K562 (cell line): ENCODE measurements around the gene CSAD. TPM values are rescaled to one million over a fixed set of nuclear protein-coding genes. Genes with fewer than 3 reads are reported as not detected.

Experiments used
- ATAC-seq: fragments of 200-7000 bp; cut with Tn5 transposase; 3 replicates; pipeline ENCODE4 v1.9.1; 2020; ENCODE audit warnings: moderate library complexity
- BruUV-seq: library from RNA; stranded (reverse); fragments of 400-500 nt; replicated peaks from 2 replicates; lab custom pipeline; 2021; lab: Mats Ljungman, UMichigan
- CTCF ChIA-PET: fragments of 300-600 bp; formaldehyde crosslinking; extraction: SDS; loops from one replicate; lab custom pipeline; 2021; ENCODE audit warnings: low intra/inter-chr PET ratio; lab: Yijun Ruan, JAX
- POLR2A ChIA-PET: fragments of 300-600, 350-650 bp; sonication (Branson Sonifier 250); formaldehyde crosslinking; extraction: SDS; loops from one replicate; lab custom pipeline; 2021; ENCODE audit warnings: antibody characterized with exemption, inconsistent platforms; lab: Yijun Ruan, JAX
- DNase-seq, 4 experiments: peaks; one replicate each; pipeline versions ENCODE4 v3.0.0 to v3.0.0-alpha.2; 2011 to 2018; ENCODE audit warnings: low spot score in 3 of 4, mixed read lengths in 3 of 4; ENCODE audit errors: extremely low read depth in 1 of 4
- FAIRE-seq: peaks from 2 replicates; lab custom pipeline; 2011; peaks lifted over from hg19 to GRCh38; lab: Jason Lieb, UNC
- H2AFZ ChIP-seq: 2 replicates; pipeline ENCODE4 v1.6.0; 2011; ENCODE audit warnings: low read depth, low read length, control low read depth, inconsistent platforms
- H3K27ac ChIP-seq: fragments of 200-600 bp; 3 replicates; pipeline ENCODE4 v1.8.0; 2011; ENCODE audit warnings: low read depth, mild to moderate bottlenecking, control low read depth, inconsistent platforms, low read length, moderate library complexity, mixed read lengths; ENCODE audit errors: extremely low read depth
- H3K27me3 ChIP-seq, 2 experiments: fragments of 300-600 bp in 1 of 2; 2 replicates in 1 of 2; 3 replicates in 1 of 2; pipeline versions ENCODE4 v1.6.0 to v1.8.0; 2011; ENCODE audit warnings: inconsistent platforms in 2 of 2, low read length in 2 of 2, mild to moderate bottlenecking in 1 of 2, mixed read lengths in 1 of 2, moderate library complexity in 1 of 2; ENCODE audit not compliant: control insufficient read depth in 2 of 2, insufficient read depth in 2 of 2
- H3K36me3 ChIP-seq: fragments of 300-600 bp; 3 replicates; pipeline ENCODE4 v1.8.0; 2011; ENCODE audit warnings: mild to moderate bottlenecking, low read length, inconsistent platforms; ENCODE audit not compliant: control insufficient read depth, insufficient read depth
- H3K4me1 ChIP-seq, 2 experiments: fragments of 200-600 bp in 1 of 2; replicated peaks in 1 of 2; 2 replicates in 1 of 2; 3 replicates in 1 of 2; pipeline versions ENCODE4 v1.5.1 to v1.8.0; 2011; ENCODE audit warnings: inconsistent platforms in 2 of 2, low read length in 2 of 2, mild to moderate bottlenecking in 1 of 2, mixed read lengths in 1 of 2, moderate library complexity in 1 of 2; ENCODE audit not compliant: control insufficient read depth in 2 of 2, insufficient read depth in 2 of 2
- H3K4me2 ChIP-seq: 2 replicates; pipeline ENCODE4 v1.6.1; 2011; ENCODE audit warnings: low read length, control low read depth, inconsistent platforms, mixed read lengths; ENCODE audit not compliant: insufficient read depth
- H3K4me3 ChIP-seq: fragments of 200-600 bp; sonication (generic), shearing (Covaris generic); 2 replicates; pipeline ENCODE4 v1.5.1; 2016; ENCODE audit warnings: control low read depth, inconsistent platforms
- H3K79me2 ChIP-seq: fragments of 200-600 bp; 3 replicates; pipeline ENCODE4 v1.8.0; 2011; ENCODE audit warnings: low read length, inconsistent platforms; ENCODE audit not compliant: control insufficient read depth, insufficient read depth
- H3K9ac ChIP-seq, 2 experiments: 2 replicates each; pipeline versions ENCODE4 v1.6.0 to v1.6.1; 2011; ENCODE audit warnings: low read depth in 2 of 2, low read length in 2 of 2, control low read depth in 1 of 2, inconsistent platforms in 1 of 2, mild to moderate bottlenecking in 1 of 2, mixed read lengths in 1 of 2; ENCODE audit not compliant: insufficient read depth in 1 of 2
- H3K9me1 ChIP-seq: one replicate; pipeline ENCODE4 v1.6.0; 2011; ENCODE audit warnings: inconsistent platforms, mild to moderate bottlenecking, low read length, moderate library complexity; ENCODE audit not compliant: control insufficient read depth, insufficient read depth
- H3K9me3 ChIP-seq: replicated peaks from 2 replicates; pipeline ENCODE4 v1.5.1; 2011; ENCODE audit warnings: low read depth, low read length, inconsistent platforms; ENCODE audit not compliant: control insufficient read depth, insufficient read depth
- H4K20me1 ChIP-seq: replicated peaks from 2 replicates; pipeline ENCODE4 v1.6.1; 2011; ENCODE audit warnings: low read length, inconsistent platforms, mixed read lengths; ENCODE audit not compliant: control insufficient read depth, insufficient read depth
- BACH1 ChIP-seq: fragments of 200-800 bp; sonication (Bioruptor generic); IDR thresholded peaks from 2 replicates; pipeline ENCODE4 v1.6.1; 2016; ENCODE audit warnings: missing genetic modification characterization, missing compliant biosample characterization
- GABPA ChIP-seq: fragments of 200-800 bp; sonication (Bioruptor generic); conservative IDR thresholded peaks from 2 replicates; pipeline ENCODE4 v1.6.1; 2016; ENCODE audit warnings: low read depth, missing genetic modification characterization, missing compliant biosample characterization
- HNRNPUL1 ChIP-seq: fragments of 200-400 bp; formaldehyde crosslinking; IDR thresholded peaks from 2 replicates; pipeline ENCODE4 v1.6.1; 2017; ENCODE audit warnings: low read length
- NCOA1 ChIP-seq: fragments of 450-650 bp; IDR thresholded peaks from 2 replicates; pipeline ENCODE4 v1.6.1; 2016; ENCODE audit warnings: low read depth
- NFRKB ChIP-seq: fragments of 450-650 bp; IDR thresholded peaks from 2 replicates; pipeline ENCODE4 v1.6.1; 2016; ENCODE audit warnings: low read depth
- PCBP2 ChIP-seq: fragments of 200-400 bp; formaldehyde crosslinking; IDR thresholded peaks from 2 replicates; pipeline ENCODE4 v1.6.1; 2018; ENCODE audit warnings: low read length, low read depth, mild to moderate bottlenecking, moderate library complexity; ENCODE audit not compliant: poor library complexity, severe bottlenecking
- RFX1 ChIP-seq: fragments of 450-650 bp; IDR thresholded peaks from 2 replicates; pipeline ENCODE4 v1.6.1; 2016; ENCODE audit warnings: mild to moderate bottlenecking, moderate library complexity
- TOE1 ChIP-seq, 2 experiments: fragments of 450-650 bp in 1 of 2; sonication (generic) in 1 of 2; formaldehyde crosslinking in 1 of 2; IDR thresholded peaks; 2 replicates each; pipeline versions ENCODE4 v1.7.1 to v1.8.0; 2016 to 2022; ENCODE audit warnings: borderline replicate concordance in 2 of 2, mild to moderate bottlenecking in 2 of 2, antibody characterized with exemption in 1 of 2, inconsistent platforms in 1 of 2, low read depth in 1 of 2, missing genetic modification reagents in 1 of 2, moderate library complexity in 1 of 2
- ZKSCAN8 ChIP-seq: fragments of 200-800 bp; sonication (Bioruptor generic); IDR thresholded peaks from 2 replicates; pipeline ENCODE4 v1.6.1; 2016; ENCODE audit warnings: missing genetic modification characterization, missing compliant biosample characterization
- ZNF324 ChIP-seq: fragments of 250-450 bp; sonication (Bioruptor Pico); IDR thresholded peaks from 2 replicates; pipeline ENCODE4 v1.4.0; 2020; ENCODE audit warnings: mild to moderate bottlenecking
- WGBS: fragments of 100-300 bp; shearing (Covaris generic); methylation state at CpG from one replicate; pipeline ENCODE4 v1.1.6; 2016; ENCODE audit warnings: low coverage, mixed read lengths; ENCODE audit not compliant: insufficient coverage; ENCODE audit errors: missing lambda C conversion rate; 5-methylcytosine and 5-hydroxymethylcytosine counted together
- in situ Hi-C: fragments of 300-500 bp; cut with MboI; formaldehyde crosslinking; loops from 4 replicates; pipeline ENCODE4 v1.15.0; 2018; ENCODE audit warnings: inconsistent platforms, mixed read lengths
- intact Hi-C: fragments of 100-400 bp; cut with micrococcal nuclease; formaldehyde crosslinking; loops from 2 replicates; pipeline ENCODE4 v1.14.2; 2022
- polyA plus RNA-seq, 8 experiments: library from polyadenylated mRNA; depleted of rRNA in 4 of 8; stranded (reverse) in 5 of 8; unstranded in 3 of 8; fragments of >200 nt; fragmentation: Nextera tagmentation in 2 of 8; fragmentation: Illumina TruSeq in 1 of 8; extraction: Ambion mirVana in 2 of 8; extraction: Trizol in 1 of 8; gene quantifications; 2 replicates each; pipeline versions ENCODE4 v1.2.1 to v1.2.3, GENCODE V29; 2011 to 2014; ENCODE audit warnings: inconsistent platforms in 1 of 8, missing spikeins in 1 of 8
- total RNA-seq, 7 experiments: library from RNA; depleted of rRNA in 6 of 7; stranded (reverse); fragments of >200 nt in 6 of 7; fragmentation: Illumina TruSeq in 2 of 7; extraction: Trizol in 2 of 7; gene quantifications; 2 replicates each; pipeline versions ENCODE4 v1.2.1 to v1.2.3, GENCODE V29; 2011 to 2021; ENCODE audit warnings: low replicate concordance in 1 of 7
- TF ChIP-seq, protein P1 (sequence below): sonication (generic); formaldehyde crosslinking; IDR thresholded peaks from 2 replicates; pipeline ENCODE4 v1.8.0; 2022; ENCODE audit warnings: mild to moderate bottlenecking, missing genetic modification reagents
- TF ChIP-seq, protein P2 (sequence below): fragments of 450-650 bp; conservative IDR thresholded peaks from 2 replicates; pipeline ENCODE4 v1.6.1; 2016; ENCODE audit warnings: missing genetic modification characterization, low read depth, mild to moderate bottlenecking, missing compliant biosample characterization, moderate library complexity
- TF ChIP-seq, protein P3 (sequence below), 2 experiments: IDR thresholded peaks; 2 replicates each; pipeline ENCODE4 v1.6.1; 2012; ENCODE audit warnings: improper control_type of control experiment in 2 of 2, low read depth in 2 of 2, low read length in 2 of 2, borderline replicate concordance in 1 of 2
- TF ChIP-seq, protein P4 (sequence below), 2 experiments: fragments of 450-650 bp; IDR thresholded peaks; 2 replicates each; pipeline ENCODE4 v1.6.1; 2018; ENCODE audit warnings: mild to moderate bottlenecking in 2 of 2, low read depth in 1 of 2; ENCODE audit not compliant: partially characterized antibody in 2 of 2

CSAD gene
- total and polyA plus RNA-seq, 9 of the 15 experiments (the other 6 are each of a cell fraction or from before 2014, with no cell fraction given), result 1.8 to 19.6 (median 8.1) TPM

DNA sequence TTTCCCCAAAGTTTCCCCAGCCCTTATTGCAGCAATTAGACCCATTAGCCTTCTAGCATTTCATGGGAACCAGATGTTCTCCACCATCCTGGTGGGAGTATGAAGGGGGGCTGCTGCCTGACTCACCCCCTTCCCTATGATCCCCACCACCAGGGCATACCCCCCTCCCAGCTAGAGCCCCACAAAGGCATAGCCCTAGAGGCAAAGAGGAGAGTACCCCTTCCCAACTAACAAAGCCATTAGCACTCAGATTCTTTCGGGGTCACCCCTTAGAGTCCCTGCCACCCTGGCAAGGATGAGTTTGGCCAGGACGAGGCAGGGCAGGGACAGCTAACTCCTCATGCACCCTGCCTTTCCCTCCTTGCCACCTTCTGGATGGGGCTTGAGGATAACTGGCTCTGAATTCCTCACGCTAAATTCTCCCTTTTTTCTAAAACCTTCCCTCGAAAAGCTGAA is 42.1 kb upstream of the CSAD start:
- no peaks in the 10 kb centered on the region for H3K36me3 ChIP-seq
- no peaks in the 10 kb centered on the region for H3K27me3 ChIP-seq
- FAIRE-seq, result no peak
- ATAC-seq, result no peak
- in situ Hi-C loops, result no loop called here
- 68% methylated on average over 4 of the region's 4 CpGs for WGBS
- peaks cover 44 to 71% of the 10 kb centered on the region in 2 experiments for H3K4me1 ChIP-seq
- H3K4me3 ChIP-seq, result no peak overlapping the region
- H2AFZ ChIP-seq, result no peak overlapping the region
- H3K9ac ChIP-seq, result peak overlapping the region in 1 of 2 experiments; percentile 81; a peak in 1 of 4 replicates
- no peaks in the 10 kb centered on the region for H3K9me3 ChIP-seq
- POLR2A ChIA-PET, result interaction anchor here (0.6 to 1.0 kb wide), 4 partner anchors 14 to 46 kb away, joined by 3 to 4 read pairs (median 3); no protein-coding TSS in a partner anchor
- H3K79me2 ChIP-seq, result peaks cover 18% of the 10 kb centered on the region
- H4K20me1 ChIP-seq, result no peaks in the 10 kb centered on the region
- intact Hi-C loops, result no loop called here
- H3K27ac ChIP-seq, result no peak overlapping the region
- BruUV-seq, result no TSS peak
- H3K4me2 ChIP-seq, result no peak overlapping the region
- no peaks in the 10 kb centered on the region for H3K9me1 ChIP-seq
- no peak for DNase-seq
- CTCF ChIA-PET, result interaction anchor here (0.6 kb wide), 1 partner anchor 49 kb away, joined by 4 read pairs; no protein-coding TSS in a partner anchor
- no peak for TF ChIP-seq ZNF324 (CRISPR knock-in tag)
- TF ChIP-seq, protein P1, sequence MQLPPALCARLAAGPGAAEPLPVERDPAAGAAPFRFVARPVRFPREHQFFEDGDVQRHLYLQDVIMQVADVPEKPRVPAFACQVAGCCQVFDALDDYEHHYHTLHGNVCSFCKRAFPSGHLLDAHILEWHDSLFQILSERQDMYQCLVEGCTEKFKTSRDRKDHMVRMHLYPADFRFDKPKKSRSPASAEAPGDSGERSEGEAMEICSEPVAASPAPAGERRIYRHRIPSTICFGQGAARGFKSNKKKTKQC (CRISPR knock-in tag), result no peak
- TF ChIP-seq, protein P2, sequence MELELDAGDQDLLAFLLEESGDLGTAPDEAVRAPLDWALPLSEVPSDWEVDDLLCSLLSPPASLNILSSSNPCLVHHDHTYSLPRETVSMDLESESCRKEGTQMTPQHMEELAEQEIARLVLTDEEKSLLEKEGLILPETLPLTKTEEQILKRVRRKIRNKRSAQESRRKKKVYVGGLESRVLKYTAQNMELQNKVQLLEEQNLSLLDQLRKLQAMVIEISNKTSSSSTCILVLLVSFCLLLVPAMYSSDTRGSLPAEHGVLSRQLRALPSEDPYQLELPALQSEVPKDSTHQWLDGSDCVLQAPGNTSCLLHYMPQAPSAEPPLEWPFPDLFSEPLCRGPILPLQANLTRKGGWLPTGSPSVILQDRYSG (tag), result no peak
- no peak for TF ChIP-seq TOE1 (IDR thresholded peaks at IDR 0.05; ENCODE audit: borderline replicate concordance)
- TF ChIP-seq TOE1 (CRISPR knock-in tag; IDR thresholded peaks at IDR 0.05; ENCODE audit: borderline replicate concordance, low read depth), result no peak
- no peak for TF ChIP-seq RFX1
- TF ChIP-seq NCOA1, result no peak
- TF ChIP-seq PCBP2, result no peak
- no peak for TF ChIP-seq NFRKB
- TF ChIP-seq, protein P3, sequence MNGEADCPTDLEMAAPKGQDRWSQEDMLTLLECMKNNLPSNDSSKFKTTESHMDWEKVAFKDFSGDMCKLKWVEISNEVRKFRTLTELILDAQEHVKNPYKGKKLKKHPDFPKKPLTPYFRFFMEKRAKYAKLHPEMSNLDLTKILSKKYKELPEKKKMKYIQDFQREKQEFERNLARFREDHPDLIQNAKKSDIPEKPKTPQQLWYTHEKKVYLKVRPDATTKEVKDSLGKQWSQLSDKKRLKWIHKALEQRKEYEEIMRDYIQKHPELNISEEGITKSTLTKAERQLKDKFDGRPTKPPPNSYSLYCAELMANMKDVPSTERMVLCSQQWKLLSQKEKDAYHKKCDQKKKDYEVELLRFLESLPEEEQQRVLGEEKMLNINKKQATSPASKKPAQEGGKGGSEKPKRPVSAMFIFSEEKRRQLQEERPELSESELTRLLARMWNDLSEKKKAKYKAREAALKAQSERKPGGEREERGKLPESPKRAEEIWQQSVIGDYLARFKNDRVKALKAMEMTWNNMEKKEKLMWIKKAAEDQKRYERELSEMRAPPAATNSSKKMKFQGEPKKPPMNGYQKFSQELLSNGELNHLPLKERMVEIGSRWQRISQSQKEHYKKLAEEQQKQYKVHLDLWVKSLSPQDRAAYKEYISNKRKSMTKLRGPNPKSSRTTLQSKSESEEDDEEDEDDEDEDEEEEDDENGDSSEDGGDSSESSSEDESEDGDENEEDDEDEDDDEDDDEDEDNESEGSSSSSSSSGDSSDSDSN (IDR thresholded peaks at IDR 0.05; ENCODE audit: borderline replicate concordance in 1 of 2, low read depth in 2 of 2, low read length in 2 of 2), result no peak
- TF ChIP-seq GABPA (tag), result no peak
- no peak for TF ChIP-seq HNRNPUL1
- TF ChIP-seq BACH1 (tag), result no peak
- TF ChIP-seq ZKSCAN8, result no peak
- TF ChIP-seq, protein P4, sequence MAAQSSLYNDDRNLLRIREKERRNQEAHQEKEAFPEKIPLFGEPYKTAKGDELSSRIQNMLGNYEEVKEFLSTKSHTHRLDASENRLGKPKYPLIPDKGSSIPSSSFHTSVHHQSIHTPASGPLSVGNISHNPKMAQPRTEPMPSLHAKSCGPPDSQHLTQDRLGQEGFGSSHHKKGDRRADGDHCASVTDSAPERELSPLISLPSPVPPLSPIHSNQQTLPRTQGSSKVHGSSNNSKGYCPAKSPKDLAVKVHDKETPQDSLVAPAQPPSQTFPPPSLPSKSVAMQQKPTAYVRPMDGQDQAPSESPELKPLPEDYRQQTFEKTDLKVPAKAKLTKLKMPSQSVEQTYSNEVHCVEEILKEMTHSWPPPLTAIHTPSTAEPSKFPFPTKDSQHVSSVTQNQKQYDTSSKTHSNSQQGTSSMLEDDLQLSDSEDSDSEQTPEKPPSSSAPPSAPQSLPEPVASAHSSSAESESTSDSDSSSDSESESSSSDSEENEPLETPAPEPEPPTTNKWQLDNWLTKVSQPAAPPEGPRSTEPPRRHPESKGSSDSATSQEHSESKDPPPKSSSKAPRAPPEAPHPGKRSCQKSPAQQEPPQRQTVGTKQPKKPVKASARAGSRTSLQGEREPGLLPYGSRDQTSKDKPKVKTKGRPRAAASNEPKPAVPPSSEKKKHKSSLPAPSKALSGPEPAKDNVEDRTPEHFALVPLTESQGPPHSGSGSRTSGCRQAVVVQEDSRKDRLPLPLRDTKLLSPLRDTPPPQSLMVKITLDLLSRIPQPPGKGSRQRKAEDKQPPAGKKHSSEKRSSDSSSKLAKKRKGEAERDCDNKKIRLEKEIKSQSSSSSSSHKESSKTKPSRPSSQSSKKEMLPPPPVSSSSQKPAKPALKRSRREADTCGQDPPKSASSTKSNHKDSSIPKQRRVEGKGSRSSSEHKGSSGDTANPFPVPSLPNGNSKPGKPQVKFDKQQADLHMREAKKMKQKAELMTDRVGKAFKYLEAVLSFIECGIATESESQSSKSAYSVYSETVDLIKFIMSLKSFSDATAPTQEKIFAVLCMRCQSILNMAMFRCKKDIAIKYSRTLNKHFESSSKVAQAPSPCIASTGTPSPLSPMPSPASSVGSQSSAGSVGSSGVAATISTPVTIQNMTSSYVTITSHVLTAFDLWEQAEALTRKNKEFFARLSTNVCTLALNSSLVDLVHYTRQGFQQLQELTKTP (IDR thresholded peaks at IDR 0.05; ENCODE audit: low read depth in 1 of 2, partially characterized antibody in 2 of 2), result no peak
